ENCODE results near the gene ALDOB. TPM values are rescaled to one million over a fixed set of nuclear protein-coding genes. Genes with fewer than 3 reads are reported as not detected.

The ALDOB gene
- total RNA-seq, 2 donors from 2014 or later, result 0.24 TPM; not detected in 1

- intact Hi-C loops (cut with DNase I), result no loop called here
- DNase-seq (ENCODE audit: low spot score), result no peak
Observed at GRCh38 chr9:101432171-101432570, 3.4 kb downstream of the ALDOB start.

- intact Hi-C loops (cut with DNase I), result no loop called here
- DNase-seq (ENCODE audit: low spot score), result no peak
Observed at GRCh38 chr9:101429736-101430135, 5.8 kb downstream of the ALDOB start.

GRCh38 chr9:101428909-101429308, 6.7 kb downstream of the ALDOB start:
- intact Hi-C loops (cut with DNase I), result no loop called here

GRCh38 chr9:101427957-101428655, 7.5 kb downstream of the ALDOB start:
- DNase-seq (ENCODE audit: low spot score), result no peak
- intact Hi-C loops (cut with DNase I), result no loop called here

More at GRCh38 chr9:101428909-101429308, 6.7 kb downstream of the ALDOB start:
- no peak for DNase-seq (ENCODE audit: low spot score)

GRCh38 chr9:101427358-101427757, 8.2 kb downstream of the ALDOB start:
- DNase-seq (ENCODE audit: low spot score), result no peak

GRCh38 chr9:101421653-101422065, 13.9 kb downstream of the ALDOB start:
- intact Hi-C loops (cut with DNase I), result no loop called here
- DNase-seq (ENCODE audit: low spot score), result no peak

More at GRCh38 chr9:101427358-101427757, 8.2 kb downstream of the ALDOB start:
- intact Hi-C loops (cut with DNase I), result no loop called here

GRCh38 chr9:101419863-101420262, 15.7 kb downstream of the ALDOB start:
- no peak for DNase-seq (ENCODE audit: low spot score)
- intact Hi-C loops (cut with DNase I), result no loop called here

GRCh38 chr9:101418518-101419430, 16.8 kb downstream of the ALDOB start:
- intact Hi-C loops (cut with DNase I), result no loop called here
- no peak for DNase-seq (ENCODE audit: low spot score)

- intact Hi-C loops (cut with DNase I), result no loop called here
- DNase-seq (ENCODE audit: low spot score), result no peak
Observed at GRCh38 chr9:101417977-101418376, 17.6 kb downstream of the ALDOB start.

- DNase-seq (ENCODE audit: low spot score), result no peak
- intact Hi-C loops (cut with DNase I), result no loop called here
Observed at GRCh38 chr9:101417389-101417788, 18.2 kb downstream of the ALDOB start.

GRCh38 chr9:101415578-101415977, 20.0 kb downstream of the ALDOB start:
- intact Hi-C loops (cut with DNase I), result no loop called here

GRCh38 chr9:101414839-101415238, 20.7 kb downstream of the ALDOB start:
- intact Hi-C loops (cut with DNase I), result no loop called here
- DNase-seq (ENCODE audit: low spot score), result no peak

More at GRCh38 chr9:101415578-101415977, 20.0 kb downstream of the ALDOB start:
- DNase-seq (ENCODE audit: low spot score), result no peak

- DNase-seq (ENCODE audit: low spot score), result no peak
- intact Hi-C loops (cut with DNase I), result no loop called here
Observed at GRCh38 chr9:101409079-101409477, 26.5 kb downstream of the ALDOB start.

- no peak for DNase-seq (ENCODE audit: low spot score)
- intact Hi-C loops (cut with DNase I), result no loop called here
Observed at GRCh38 chr9:101408374-101409078, 27.0 kb downstream of the ALDOB start.

GRCh38 chr9:101403516-101404285, 31.9 kb downstream of the ALDOB start:
- intact Hi-C loops (cut with DNase I), result no loop called here
- no peak for DNase-seq (ENCODE audit: low spot score)

- no peak for DNase-seq (ENCODE audit: low spot score)
- intact Hi-C loops (cut with DNase I), result no loop called here
Observed at GRCh38 chr9:101400120-101400519, 35.5 kb downstream of the ALDOB start.

GRCh38 chr9:101399643-101399970, 36.0 kb downstream of the ALDOB start:
- no peak for DNase-seq (ENCODE audit: low spot score)
- intact Hi-C loops (cut with DNase I), result no loop called here

- no peak for DNase-seq (ENCODE audit: low spot score)
- intact Hi-C loops (cut with DNase I), result no loop called here
Observed at GRCh38 chr9:101398930-101399642, 36.5 kb downstream of the ALDOB start.
